Keratinocyte (primary cell): Measurements from ENCODE around the gene OSCAR. TPM values are rescaled to one million over a fixed set of nuclear protein-coding genes. Genes with fewer than 3 reads are reported as not detected.
A peak's percentile ranks its signal among the peaks of the same experiment; 100 is the strongest.

Experiments
- DNase-seq: peaks from one replicate; pipeline ENCODE4 v3.0.0-alpha.2; 2011; ENCODE audit warnings: low read depth, missing footprints, low spot score
- FAIRE-seq: peaks from 2 replicates; lab custom pipeline; 2011; peaks lifted over from hg19 to GRCh38; lab: Jason Lieb, UNC
- H2AFZ ChIP-seq: 2 replicates; pipeline ENCODE4 v1.6.0; 2012; ENCODE audit warnings: low read length, control low read depth, inconsistent platforms; ENCODE audit not compliant: control insufficient read depth
- H3K27ac ChIP-seq: 2 replicates; pipeline ENCODE4 v1.5.1; 2011; ENCODE audit warnings: low read length; ENCODE audit not compliant: control insufficient read depth, insufficient read depth
- H3K27me3 ChIP-seq: 3 replicates; pipeline ENCODE4 v1.6.0; 2011; ENCODE audit warnings: low read length; ENCODE audit not compliant: control insufficient read depth, insufficient read depth; ENCODE audit errors: extremely low read depth
- H3K36me3 ChIP-seq, 2 experiments: 2 replicates in 1 of 2; 3 replicates in 1 of 2; pipeline ENCODE4 v1.5.1; 2011; ENCODE audit warnings: low read length in 2 of 2, mild to moderate bottlenecking in 1 of 2; ENCODE audit not compliant: control insufficient read depth in 2 of 2, insufficient read depth in 2 of 2; ENCODE audit errors: extremely low read depth in 1 of 2
- H3K4me1 ChIP-seq: 3 replicates; pipeline ENCODE4 v1.5.1; 2011; ENCODE audit warnings: low read length; ENCODE audit not compliant: control insufficient read depth, insufficient read depth; ENCODE audit errors: extremely low read depth
- H3K4me2 ChIP-seq: 3 replicates; pipeline ENCODE4 v1.6.0; 2011; ENCODE audit warnings: low read depth, low read length; ENCODE audit not compliant: control insufficient read depth, insufficient read depth; ENCODE audit errors: extremely low read depth
- H3K4me3 ChIP-seq, 3 experiments: fragments of 200-600 bp in 1 of 3; sonication (generic) in 1 of 3; 2 replicates in 2 of 3; 3 replicates in 1 of 3; pipeline ENCODE4 v1.5.1; 2011 to 2016; ENCODE audit warnings: low read length in 3 of 3, mild to moderate bottlenecking in 3 of 3, control low read depth in 2 of 3, inconsistent platforms in 1 of 3, low read depth in 1 of 3, mixed read lengths in 1 of 3, mixed run types in 1 of 3, moderate library complexity in 1 of 3; ENCODE audit not compliant: control insufficient read depth in 2 of 3, insufficient read depth in 2 of 3; ENCODE audit errors: extremely low read depth in 1 of 3
- H3K79me2 ChIP-seq: 2 replicates; pipeline ENCODE4 v1.6.0; 2012; ENCODE audit warnings: low read length; ENCODE audit not compliant: control insufficient read depth, insufficient read depth
- H3K9ac ChIP-seq: 3 replicates; pipeline ENCODE4 v1.6.0; 2011; ENCODE audit warnings: low read length; ENCODE audit not compliant: control insufficient read depth, insufficient read depth; ENCODE audit errors: extremely low read depth
- H3K9me1 ChIP-seq: 3 replicates; pipeline ENCODE4 v1.6.0; 2011; ENCODE audit warnings: low read length; ENCODE audit not compliant: control insufficient read depth, insufficient read depth; ENCODE audit errors: extremely low read depth
- H3K9me3 ChIP-seq: 2 replicates; pipeline ENCODE4 v1.5.1; 2012; ENCODE audit warnings: low read depth, low read length; ENCODE audit not compliant: control insufficient read depth
- H4K20me1 ChIP-seq: 3 replicates; pipeline ENCODE4 v1.6.0; 2011; ENCODE audit warnings: low read length; ENCODE audit not compliant: control insufficient read depth, insufficient read depth; ENCODE audit errors: extremely low read depth
- CTCF ChIP-seq, 3 experiments: IDR thresholded peaks in 1 of 3; conservative IDR thresholded peaks in 1 of 3; optimal IDR thresholded peaks in 1 of 3; 2 replicates in 2 of 3; 3 replicates in 1 of 3; pipeline versions ENCODE3 to v1.5.1; 2011; ENCODE audit warnings: low read length in 3 of 3, mild to moderate bottlenecking in 3 of 3, moderate library complexity in 2 of 3, control low read depth in 1 of 3, inconsistent platforms in 1 of 3; ENCODE audit not compliant: insufficient read depth in 2 of 3; ENCODE audit errors: extremely low read depth in 1 of 3
- EZH2 ChIP-seq: IDR thresholded peaks from one replicate; pipeline ENCODE4 v1.6.1; 2012; ENCODE audit warnings: inconsistent platforms, mild to moderate bottlenecking, low read length, moderate library complexity
- dilution Hi-C: fragments of 300-500 bp; cut with MboI; formaldehyde crosslinking; loops from one replicate; pipeline ENCODE4 v1.7.0; 2020; ENCODE audit warnings: low sequenced_read_pairs; ENCODE audit not compliant: extremely low pct_ligation_motif_present
- polyA plus RNA-seq, 5 experiments: library from polyadenylated mRNA; depleted of rRNA in 3 of 5; stranded (reverse) in 3 of 5; stranded (forward) in 1 of 5; unstranded in 1 of 5; fragments of >200 nt; gene quantifications; 1 replicate in 1 of 5; 2 replicates in 3 of 5; 3 replicates in 1 of 5; pipeline versions ENCODE4 v1.2.1 to v1.2.3, GENCODE V29; 2011 to 2012; ENCODE audit warnings: missing spikeins in 2 of 5, low read depth in 1 of 5, low replicate concordance in 1 of 5

Gene OSCAR
- polyA plus RNA-seq, 1 donor (not counting 4 experiments of a cell fraction or from before 2014, with no cell fraction given) = 0.14 TPM

GRCh38 chr19:54099190-54099902 lies 1.3 kb downstream of the OSCAR start:
- no peak for DNase-seq
- Histone ChIP-seq H3K4me1 (peaks cover 12% of the 10 kb centered on the region), H3K4me2 (no peak overlapping the region), H3K4me3 (no peak overlapping the region), H3K79me2 (peaks cover 16% of the 10 kb centered on the region), H3K9me3 (no peaks in the 10 kb centered on the region), H3K27ac (no peak overlapping the region), H3K27me3 (no peaks in the 10 kb centered on the region), H2AFZ (no peak overlapping the region), H3K9ac (no peak overlapping the region), H3K9me1 (no peaks in the 10 kb centered on the region), H4K20me1 (no peaks in the 10 kb centered on the region), H3K36me3 (no peaks in the 10 kb centered on the region)
- dilution Hi-C loops = no loop called here
- no peak for FAIRE-seq
- TF ChIP-seq CTCF (optimal IDR thresholded peaks at IDR 0.05 in 1 of 3, IDR thresholded peaks at IDR 0.05 in 1 of 3, conservative IDR thresholded peaks at IDR 0.05 in 1 of 3; ENCODE audit: extremely low read depth in 1 of 3, insufficient read depth in 2 of 3, low read length in 3 of 3) (no peak), EZH2 (no peak)

- no peaks in the 10 kb centered on the region for H3K9me3 ChIP-seq
- H3K4me1 ChIP-seq = peaks cover 7% of the 10 kb centered on the region
- H3K27me3 ChIP-seq = no peaks in the 10 kb centered on the region
- peak; percentile 30 to 53 (median 41) for TF ChIP-seq CTCF (optimal IDR thresholded peaks at IDR 0.05 in 1 of 3, IDR thresholded peaks at IDR 0.05 in 1 of 3, conservative IDR thresholded peaks at IDR 0.05 in 1 of 3; ENCODE audit: extremely low read depth in 1 of 3, insufficient read depth in 2 of 3, low read length in 3 of 3)
- TF ChIP-seq EZH2 = no peak
- peak overlapping the region; percentile 36 to 64 (median 36) for H3K4me3 ChIP-seq
- FAIRE-seq = no peak
- H3K79me2 ChIP-seq = no peaks in the 10 kb centered on the region
- no peaks in the 10 kb centered on the region for H4K20me1 ChIP-seq
- H3K27ac ChIP-seq = no peak overlapping the region
- peak overlapping the region; percentile 92 for H2AFZ ChIP-seq
- H3K4me2 ChIP-seq = peak overlapping the region; percentile 82
- H3K36me3 ChIP-seq = no peaks in the 10 kb centered on the region
- H3K9ac ChIP-seq = peak overlapping the region; percentile 66
- no peaks in the 10 kb centered on the region for H3K9me1 ChIP-seq
- dilution Hi-C loops = no loop called here
- DNase-seq = no peak
These were observed 3.9 kb downstream of the OSCAR start for GRCh38 chr19:54096617-54097106.
